Astrocyte of the cerebellum (primary cell): Measurements from ENCODE around the gene MRC2.

Experiments
- DNase-seq: peaks from one replicate; pipeline ENCODE4 v3.0.0-alpha.2; 2011; ENCODE audit warnings: low read depth
- H3K4me3 ChIP-seq: 2 replicates; pipeline ENCODE4 v1.5.1; 2011; ENCODE audit warnings: mild to moderate bottlenecking, low read depth, low read length, moderate library complexity
- CTCF ChIP-seq: IDR thresholded peaks from 2 replicates; pipeline ENCODE4 v1.5.1; 2012; ENCODE audit warnings: low read length, low read depth, moderate library complexity, mild to moderate bottlenecking; ENCODE audit errors: missing control alignments
- in situ Hi-C: cut with HindIII; loops from 2 replicates; pipeline ENCODE4 v1.10.0; 2017; ENCODE audit warnings: low sequenced_read_pairs

Gene MRC2

DNA sequence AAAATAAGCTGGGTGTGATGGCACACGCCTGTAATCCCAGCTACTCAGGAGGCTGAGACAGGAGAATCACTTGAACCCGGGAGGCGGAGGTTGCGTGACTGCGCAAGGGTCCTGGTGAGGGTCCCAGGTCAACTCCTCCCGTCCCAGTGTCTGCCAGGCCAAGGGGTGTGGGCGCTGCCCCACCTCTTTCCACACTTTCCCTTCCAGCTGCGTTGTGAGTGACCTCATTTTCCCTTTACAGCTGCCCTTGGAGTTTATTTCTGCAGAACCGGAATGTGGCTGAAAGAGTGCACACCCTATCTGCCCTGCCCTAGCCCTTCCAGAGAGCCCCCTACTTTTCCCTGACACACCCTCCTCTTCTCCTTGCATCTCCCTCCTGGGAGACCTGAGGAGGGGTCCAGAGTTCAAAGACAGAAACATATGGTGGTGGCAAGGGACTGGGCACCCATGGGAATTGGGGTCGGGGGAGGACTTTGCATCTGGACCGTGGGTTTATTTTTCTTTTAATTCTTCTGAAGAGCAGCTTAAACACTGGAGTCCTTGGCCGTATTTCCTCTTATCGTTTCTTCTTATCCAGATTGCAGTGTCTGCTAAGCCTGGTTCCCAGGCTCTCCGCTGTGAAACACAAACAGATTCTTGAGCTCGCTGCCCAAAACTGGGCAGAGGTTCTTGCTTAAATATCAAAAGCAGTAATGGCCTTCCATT, 20.9 kb downstream of the MRC2 start:
- in situ Hi-C loops, result no loop called here
- no peak overlapping the region for H3K4me3 ChIP-seq
- no peak for DNase-seq
- TF ChIP-seq CTCF, result no peak

GRCh38 chr17:62648956-62649294, 21.5 kb downstream of the MRC2 start:
- H3K4me3 ChIP-seq, result no peak overlapping the region
- in situ Hi-C loops, result no loop called here
- DNase-seq, result no peak
- no peak for TF ChIP-seq CTCF

DNA sequence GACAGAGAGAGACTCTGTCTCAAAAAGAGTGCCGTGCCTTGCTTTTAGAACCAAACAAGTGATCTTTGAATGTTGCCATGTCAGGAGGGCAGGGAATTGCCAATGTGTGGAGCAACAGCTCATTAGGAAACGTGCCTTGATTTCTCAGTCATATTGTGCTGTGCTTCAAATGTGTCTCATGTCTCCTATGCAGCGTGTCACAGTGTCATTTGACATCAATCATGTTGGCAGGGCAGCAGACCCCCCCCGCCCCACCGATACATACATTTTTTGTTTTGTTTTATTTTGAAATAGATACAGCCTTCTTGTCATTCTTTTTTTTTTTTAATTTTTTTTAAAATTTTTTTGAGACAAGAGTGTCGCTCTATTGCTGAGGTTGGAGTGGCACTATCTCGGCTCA, 22.1 kb downstream of the MRC2 start:
- no peak for DNase-seq
- in situ Hi-C loops, result no loop called here
- TF ChIP-seq CTCF, result no peak
- H3K4me3 ChIP-seq, result no peak overlapping the region

DNA sequence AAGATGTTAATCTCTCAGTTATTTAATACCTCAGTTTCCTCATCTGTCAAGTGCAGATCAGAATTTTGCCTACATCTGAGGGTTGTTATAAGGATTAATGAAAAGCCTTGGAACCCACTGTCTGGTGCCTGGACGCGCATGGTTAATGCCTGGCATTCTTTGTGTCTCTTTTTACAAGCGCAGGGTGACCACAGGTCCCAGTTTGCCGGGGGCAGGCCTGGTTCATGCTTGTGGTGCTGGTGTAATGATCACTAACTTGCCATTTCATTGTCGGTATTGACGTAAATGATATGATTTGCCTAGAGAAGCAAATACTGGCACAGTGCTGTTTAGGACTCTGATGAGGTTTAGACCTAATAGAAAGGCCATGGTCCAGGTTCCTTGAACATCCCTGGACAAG, 23.1 kb downstream of the MRC2 start:
- in situ Hi-C loops, result no loop called here
- H3K4me3 ChIP-seq, result no peak overlapping the region
- DNase-seq, result no peak
- no peak for TF ChIP-seq CTCF

DNA sequence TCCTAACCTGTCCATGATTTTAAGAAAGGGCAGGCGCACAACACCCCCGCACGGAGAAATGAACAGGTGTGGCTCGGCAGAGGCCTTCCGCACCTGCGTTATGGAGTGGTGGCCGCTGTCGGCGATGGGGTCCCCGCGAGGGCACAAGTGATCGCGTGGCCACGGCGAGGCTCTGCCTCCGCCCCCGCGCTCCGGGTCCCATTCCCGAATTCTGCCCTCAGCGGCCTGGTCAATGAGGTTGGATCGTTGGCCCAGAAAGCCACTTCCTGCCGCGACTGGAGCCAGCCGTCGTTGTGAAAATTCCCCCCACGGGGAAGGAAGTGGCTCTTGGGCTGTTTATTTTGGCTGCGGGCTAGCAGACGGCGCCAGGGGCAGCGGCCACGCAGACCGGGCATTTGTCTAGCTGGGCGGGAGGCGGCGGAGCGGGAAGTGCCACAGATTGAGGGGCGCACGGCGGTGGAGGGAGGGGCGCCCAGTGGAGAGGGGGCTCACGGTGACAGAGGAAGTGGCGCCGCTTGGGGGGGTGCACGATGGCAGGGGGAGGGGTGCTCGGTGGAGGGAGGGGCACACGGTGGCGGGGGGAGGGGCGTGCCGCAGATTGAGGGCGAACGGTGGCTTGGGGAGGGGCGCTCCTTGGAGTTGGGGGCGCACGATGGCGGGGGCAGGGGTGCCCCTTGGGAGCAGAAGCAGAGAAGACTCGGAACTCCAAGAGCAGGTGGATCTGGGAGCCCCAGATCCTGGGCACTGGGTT, 25.0 kb downstream of the MRC2 start:
- in situ Hi-C loops, result no loop called here
- TF ChIP-seq CTCF, result no peak
- DNase-seq, result no peak
- peak overlapping the region; percentile 22 for H3K4me3 ChIP-seq

DNA sequence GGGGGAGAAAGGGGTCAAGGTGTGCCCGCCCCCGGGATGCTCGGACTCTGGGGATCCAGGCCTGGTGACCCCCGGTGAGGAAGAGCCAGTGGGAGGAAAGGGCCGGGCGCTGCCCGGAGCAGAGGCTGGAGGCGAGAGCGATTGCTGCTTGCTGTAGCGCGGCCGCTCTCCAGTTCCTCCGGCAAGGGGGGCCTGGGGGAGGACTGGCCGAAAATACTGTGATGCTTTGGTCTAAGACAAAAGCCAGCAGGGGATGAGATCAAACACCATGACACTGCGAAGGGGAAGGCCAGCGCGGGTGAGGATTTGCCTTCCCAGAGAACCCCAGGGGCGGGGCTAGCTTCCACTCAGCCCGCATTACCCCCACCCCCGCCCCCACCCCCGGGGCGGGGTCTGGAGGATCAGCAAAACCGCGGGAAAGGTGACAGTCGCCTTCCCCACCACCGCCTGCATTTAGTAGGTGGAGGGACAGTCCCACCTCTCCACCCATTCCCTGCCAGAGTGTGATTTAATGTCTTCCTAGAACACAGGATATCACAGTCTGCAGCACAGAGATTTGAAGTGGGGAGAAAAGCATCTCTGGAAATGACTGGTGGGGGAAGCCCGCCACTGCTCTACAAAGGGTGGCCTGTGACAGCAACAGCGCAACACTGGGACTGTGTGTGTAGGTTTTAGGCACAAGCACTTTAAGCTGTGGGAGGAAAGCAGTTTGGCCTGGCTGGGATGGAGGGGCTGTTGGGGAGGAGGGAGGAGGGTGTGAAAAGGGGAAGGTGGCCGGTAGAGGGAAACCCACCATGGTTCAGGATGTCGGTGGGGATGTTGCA, 25.7 kb downstream of the MRC2 start:
- TF ChIP-seq CTCF, result no peak
- no peak for DNase-seq
- in situ Hi-C loops, result no loop called here
- H3K4me3 ChIP-seq, result peak overlapping the region; percentile 22
